Psoas muscle (tissue), 8 donors: ENCODE measurements around the gene AKNA. TPM values are rescaled to one million over a fixed set of nuclear protein-coding genes. Genes with fewer than 3 reads are reported as not detected.

ENCODE experiments used
- ATAC-seq, 4 donors: fragments of 200-7000 bp; cut with Tn5 transposase; one replicate each; pipeline ENCODE4 v1.9.1; 2020; ENCODE audit warnings: moderate library complexity in 3 of 4, mild to moderate bottlenecking in 2 of 4
- DNase-seq, 2 donors: peaks; one replicate each; pipeline ENCODE4 v3.0.0-alpha.2; 2020
- H3K27ac ChIP-seq: fragments of 200-600 bp; one replicate; pipeline ENCODE4 v1.8.0; 2022
- H3K27me3 ChIP-seq, 3 donors: fragments of 200-600 bp in 1 of 3; one replicate each; pipeline versions ENCODE4 v1.6.1 to v1.8.0; 2013 to 2022; ENCODE audit warnings: low read length in 2 of 3, mild to moderate bottlenecking in 2 of 3, moderate library complexity in 1 of 3; ENCODE audit not compliant: insufficient read depth in 3 of 3
- H3K36me3 ChIP-seq, 2 donors: fragments of 200-600 bp in 1 of 2; one replicate each; pipeline versions ENCODE4 v1.6.1 to v1.8.0; 2013 to 2022; ENCODE audit warnings: low read depth in 1 of 2, mild to moderate bottlenecking in 1 of 2, moderate library complexity in 1 of 2; ENCODE audit not compliant: insufficient read depth in 1 of 2
- H3K4me1 ChIP-seq: fragments of 200-600 bp; one replicate; pipeline ENCODE4 v1.8.0; 2022
- H3K4me3 ChIP-seq: fragments of 200-600 bp; one replicate; pipeline ENCODE4 v1.8.0; 2022; ENCODE audit warnings: mild to moderate bottlenecking
- H3K9me3 ChIP-seq: fragments of 200-600 bp; one replicate; pipeline ENCODE4 v1.8.0; 2022
- WGBS, 3 donors: extraction: QIAGEN DNeasy Blood & Tissue Kit; methylation state at CpG; one replicate each; pipeline versions ENCODE4 v1.1.6 to v1.1.7; 2013; 5-methylcytosine and 5-hydroxymethylcytosine counted together
- intact Hi-C, 2 donors: fragments of 100-400 bp; cut with DNase I; formaldehyde crosslinking; loops; one replicate each; pipeline versions ENCODE4 v1.11.0 to v1.14.2; 2022
- polyA plus RNA-seq, 3 donors: library from polyadenylated mRNA; stranded (reverse); fragments of 200-250 nt; gene quantifications; one replicate each; pipeline ENCODE4 v1.2.3, GENCODE V29; 2013
- total RNA-seq, 4 donors: library from RNA; stranded (reverse); fragmentation: NEBNext Ultra II Directional in 2 of 4; extraction: Animal tissue kit (Norgen Biotek cat#: 25700) in 2 of 4; gene quantifications; one replicate each; pipeline versions ENCODE4 v1.2.1 to v1.2.4, GENCODE V29; 2021 to 2023
- TF ChIP-seq, protein P1 (sequence below): fragments of 200-600 bp; IDR thresholded peaks from one replicate; pipeline ENCODE4 v1.8.0; 2022; ENCODE audit warnings: antibody characterized with exemption
- donor health status: healthy with polysubstance abuse.
- donor health status: DM: no; HTN: no; CAD: no; lungs with moderate emphysema.
- donor health status: Bipolar disorder and iron deficiency.
- donor health status: healthy.
- donor health status: DM: yes; HTN: yes; CAD: no.
- donor health status: DM: no; HTN: no; CAD: no.
- donor health status: DM: no; HTN: no; CAD: no.
- donor health status: DM: yes; HTN: yes; CAD: no.

AKNA gene
- total and polyA plus RNA-seq, 7 donors: 1.5 to 3.9 (median 2.3) TPM

DNA sequence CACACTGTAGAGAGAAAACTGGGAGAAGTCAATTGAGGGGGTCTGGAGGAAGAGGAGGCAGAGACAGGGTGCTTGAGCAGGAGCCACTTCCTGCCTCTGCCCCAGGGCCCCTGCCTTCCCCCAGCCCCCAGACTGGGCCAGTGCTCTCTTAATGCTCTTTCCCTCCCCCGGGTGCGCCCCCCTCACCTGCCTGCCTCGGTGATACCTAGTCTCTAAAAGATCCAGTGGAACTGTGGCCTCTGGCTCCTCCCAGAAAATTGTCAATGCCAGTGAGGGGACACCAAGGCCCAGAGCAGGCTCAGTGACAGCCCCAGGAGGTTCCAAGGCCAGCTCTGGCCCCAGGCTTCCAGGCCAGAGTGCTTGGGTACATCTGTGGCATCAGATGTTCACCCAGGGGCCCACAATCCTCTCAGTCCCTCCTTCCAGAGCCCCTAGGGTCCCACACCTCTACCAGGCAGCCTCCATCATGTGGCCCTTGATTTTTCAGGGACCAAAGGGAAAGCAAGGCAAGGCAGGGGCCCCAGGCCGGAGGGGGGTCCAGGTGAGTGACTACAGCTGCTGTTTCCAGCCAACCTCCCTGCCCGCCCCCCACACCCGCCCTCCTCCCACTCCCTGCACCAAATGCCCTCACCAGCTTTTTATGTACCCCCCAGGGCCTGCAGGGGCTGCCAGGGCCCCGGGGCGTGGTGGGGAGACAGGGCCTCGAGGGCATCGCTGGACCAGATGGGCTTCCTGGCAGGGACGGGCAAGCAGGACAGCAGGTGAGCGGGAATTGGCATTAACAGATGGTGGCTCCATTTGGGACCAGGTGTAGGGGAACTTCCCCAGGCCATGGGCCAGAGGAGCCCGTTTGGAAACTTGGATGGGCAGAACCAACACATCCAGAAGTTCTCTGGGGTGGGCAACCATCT, 98.0 kb downstream of the AKNA start:
- Histone ChIP-seq H3K36me3 (peaks cover 0 to 20% of the 10 kb centered on the region in 2 donors), H3K4me1 (no peaks in the 10 kb centered on the region), H3K27ac (no peak overlapping the region), H3K9me3 (peaks cover 5% of the 10 kb centered on the region), H3K27me3 (no peaks in the 10 kb centered on the region), H3K4me3 (no peak overlapping the region)
- DNase-seq (peak in 1 of 2 donors; percentile 12), ATAC-seq (no peak)
- TF ChIP-seq, protein P1, sequence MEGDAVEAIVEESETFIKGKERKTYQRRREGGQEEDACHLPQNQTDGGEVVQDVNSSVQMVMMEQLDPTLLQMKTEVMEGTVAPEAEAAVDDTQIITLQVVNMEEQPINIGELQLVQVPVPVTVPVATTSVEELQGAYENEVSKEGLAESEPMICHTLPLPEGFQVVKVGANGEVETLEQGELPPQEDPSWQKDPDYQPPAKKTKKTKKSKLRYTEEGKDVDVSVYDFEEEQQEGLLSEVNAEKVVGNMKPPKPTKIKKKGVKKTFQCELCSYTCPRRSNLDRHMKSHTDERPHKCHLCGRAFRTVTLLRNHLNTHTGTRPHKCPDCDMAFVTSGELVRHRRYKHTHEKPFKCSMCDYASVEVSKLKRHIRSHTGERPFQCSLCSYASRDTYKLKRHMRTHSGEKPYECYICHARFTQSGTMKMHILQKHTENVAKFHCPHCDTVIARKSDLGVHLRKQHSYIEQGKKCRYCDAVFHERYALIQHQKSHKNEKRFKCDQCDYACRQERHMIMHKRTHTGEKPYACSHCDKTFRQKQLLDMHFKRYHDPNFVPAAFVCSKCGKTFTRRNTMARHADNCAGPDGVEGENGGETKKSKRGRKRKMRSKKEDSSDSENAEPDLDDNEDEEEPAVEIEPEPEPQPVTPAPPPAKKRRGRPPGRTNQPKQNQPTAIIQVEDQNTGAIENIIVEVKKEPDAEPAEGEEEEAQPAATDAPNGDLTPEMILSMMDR: no peak
- intact Hi-C loops: loop anchor here (1.0 to 5.0 kb wide), 3 partner anchors 136 to 208 kb away; no protein-coding TSS in a partner anchor
- WGBS, 3 donors: 89 to 92% (median 92%) methylated on average over 12 to 13 of the region's 13 CpGs

DNA sequence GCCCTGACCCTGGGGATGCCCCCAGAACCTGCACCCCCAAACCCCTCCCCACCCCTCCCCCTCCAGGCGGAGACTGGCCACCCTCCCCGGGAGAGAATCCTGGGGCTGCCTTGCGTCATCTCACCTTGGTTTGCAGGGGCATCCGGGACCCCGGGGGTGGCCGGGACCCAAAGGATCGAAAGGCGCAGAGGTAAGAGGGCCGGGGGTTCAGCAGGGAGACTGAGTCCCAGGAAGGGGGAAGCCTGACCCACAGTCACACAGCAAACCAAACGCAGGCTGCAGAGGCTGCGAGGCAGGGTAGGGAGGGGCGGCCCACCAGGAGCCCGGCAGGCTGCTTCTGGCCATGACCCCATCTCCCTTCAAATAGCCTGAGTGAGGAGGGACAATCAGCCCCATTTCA, 98.7 kb downstream of the AKNA start:
- Histone ChIP-seq H3K9me3 (no peaks in the 10 kb centered on the region), H3K27ac (no peak overlapping the region), H3K27me3 (no peaks in the 10 kb centered on the region), H3K36me3 (peaks cover 0 to 18% of the 10 kb centered on the region in 2 donors), H3K4me1 (no peaks in the 10 kb centered on the region), H3K4me3 (no peak overlapping the region)
- intact Hi-C loops: no loop called here
- DNase-seq (peak; percentile 3 to 35), ATAC-seq (no peak)
- TF ChIP-seq, protein P1: no peak
- WGBS, 3 donors: 90 to 95% (median 95%) methylated on average over 9 to 13 of the region's 13 CpGs

DNA sequence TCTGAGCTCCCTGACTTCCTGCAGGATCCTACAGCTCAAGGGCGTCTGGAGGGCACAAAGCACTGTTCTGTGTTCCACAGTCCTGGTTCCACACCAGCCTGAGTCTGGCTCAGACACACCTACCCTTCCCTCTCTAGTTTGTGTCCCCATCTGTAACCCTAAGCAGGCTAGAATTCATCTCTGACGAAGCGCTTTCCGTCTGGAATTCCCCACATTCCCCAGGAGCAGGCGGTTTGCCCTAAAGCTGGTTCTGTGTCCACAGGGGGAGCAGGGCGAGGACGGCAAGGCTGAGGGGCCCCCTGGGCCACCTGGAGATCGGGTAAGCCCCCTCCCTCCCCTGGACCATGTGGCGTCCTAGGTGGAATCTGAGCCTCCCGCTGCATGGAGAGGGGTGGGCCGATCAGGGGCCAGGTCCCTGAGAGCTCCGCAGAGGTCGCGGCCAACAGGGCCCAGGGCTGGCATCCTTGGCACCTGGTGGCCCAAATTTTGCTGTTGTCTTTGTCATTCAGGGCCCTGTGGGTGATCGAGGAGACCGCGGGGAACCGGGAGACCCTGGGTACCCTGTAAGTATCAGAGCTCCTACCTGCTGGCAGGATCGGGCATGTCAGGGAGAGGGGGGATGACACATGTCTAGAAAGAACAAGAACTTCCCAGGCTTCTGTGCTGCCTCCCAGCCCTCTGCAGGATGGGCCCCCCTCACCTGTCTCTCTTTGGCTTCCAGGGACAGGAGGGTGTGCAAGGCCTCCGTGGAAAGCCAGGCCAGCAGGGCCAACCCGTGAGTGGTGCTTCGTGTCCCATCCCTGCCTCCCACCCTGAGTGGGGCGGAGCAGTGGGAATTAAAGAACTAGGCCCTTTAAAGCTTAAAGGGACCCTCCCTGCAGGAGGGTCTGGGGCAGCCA, 99.3 kb downstream of the AKNA start:
- H3K36me3 ChIP-seq: peaks cover 0 to 18% of the 10 kb centered on the region in 2 donors
- no peak overlapping the region for H3K4me3 ChIP-seq
- H3K9me3 ChIP-seq: no peaks in the 10 kb centered on the region
- no peak overlapping the region for H3K27ac ChIP-seq
- H3K4me1 ChIP-seq: no peaks in the 10 kb centered on the region
- ATAC-seq (no peak), DNase-seq (peak; percentile 4 to 25)
- H3K27me3 ChIP-seq: no peaks in the 10 kb centered on the region
- WGBS, 3 donors: 70 to 76% (median 74%) methylated on average over 23 of the region's 23 CpGs
- TF ChIP-seq, protein P1: no peak
- intact Hi-C loops: no loop called here

DNA sequence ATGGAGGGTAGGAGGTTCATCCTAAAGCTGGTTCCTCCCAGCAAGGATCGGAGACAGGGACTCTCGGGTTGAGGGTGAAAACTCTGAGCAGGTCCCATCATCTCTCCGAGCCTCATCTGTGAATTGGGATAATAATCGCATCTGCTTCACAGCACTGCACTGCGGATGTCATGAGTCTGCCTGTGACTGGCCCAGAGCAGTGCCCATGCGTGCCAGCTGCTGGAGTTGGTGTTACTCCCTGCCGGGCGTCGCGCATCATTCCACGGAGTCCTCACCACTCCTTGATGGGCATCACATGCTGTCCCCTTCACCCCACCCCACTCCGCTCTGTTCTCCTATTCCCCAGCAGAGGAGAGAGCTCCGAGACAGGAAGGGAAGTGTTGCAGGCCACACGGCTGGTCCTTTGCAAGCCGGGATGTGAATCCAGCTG, 100.0 kb downstream of the AKNA start:
- no peaks in the 10 kb centered on the region for H3K4me1 ChIP-seq
- ATAC-seq: no peak
- 47 to 70% (median 50%) methylated on average over 15 of the region's 15 CpGs for WGBS, 3 donors

More for the DNA sequence above, 100.0 kb downstream of the AKNA start:
- Histone ChIP-seq H3K9me3 (no peaks in the 10 kb centered on the region), H3K27ac (no peak overlapping the region), H3K4me3 (no peak overlapping the region), H3K27me3 (no peaks in the 10 kb centered on the region), H3K36me3 (peaks cover 0 to 15% of the 10 kb centered on the region in 2 donors)
- TF ChIP-seq, protein P1: no peak
- DNase-seq: peak; percentile 6 to 21
- intact Hi-C loops: no loop called here
